HT1080 (cell line): Measurements from ENCODE around the gene MAGOHB. TPM values are rescaled to one million over a fixed set of nuclear protein-coding genes. Genes with fewer than 3 reads are reported as not detected.
"Not testable (repeated sequence)": the region's sequence is repeated elsewhere in the genome, so short reads cannot be mapped to it uniquely, and the experiment has no call there.

Experiments
- DNase-seq: peaks from one replicate; pipeline ENCODE4 v3.0.0-alpha.2; 2015; ENCODE audit warnings: low read depth
- polyA plus RNA-seq, 2 experiments: library from polyadenylated mRNA; depleted of rRNA; stranded (reverse); fragments of >200 nt; gene quantifications; 2 replicates each; pipeline ENCODE4 v1.2.3, GENCODE V29; 2015
- total RNA-seq: library from RNA; depleted of rRNA; stranded (reverse); fragments of >200 nt; shearing (Covaris generic); gene quantifications from 2 replicates; pipeline ENCODE4 v1.2.3, GENCODE V29; 2014; rRNA removed

The MAGOHB gene
- total RNA-seq: 86.5 and 97.5 TPM in 2 replicates
- polyA plus RNA-seq (2015; cell fraction: cytosol; rRNA removed): 37.6 and 61.9 TPM in 2 replicates
- 32.2 and 37.7 TPM in 2 replicates for polyA plus RNA-seq (2015; cell fraction: nucleus; rRNA removed)

DNA sequence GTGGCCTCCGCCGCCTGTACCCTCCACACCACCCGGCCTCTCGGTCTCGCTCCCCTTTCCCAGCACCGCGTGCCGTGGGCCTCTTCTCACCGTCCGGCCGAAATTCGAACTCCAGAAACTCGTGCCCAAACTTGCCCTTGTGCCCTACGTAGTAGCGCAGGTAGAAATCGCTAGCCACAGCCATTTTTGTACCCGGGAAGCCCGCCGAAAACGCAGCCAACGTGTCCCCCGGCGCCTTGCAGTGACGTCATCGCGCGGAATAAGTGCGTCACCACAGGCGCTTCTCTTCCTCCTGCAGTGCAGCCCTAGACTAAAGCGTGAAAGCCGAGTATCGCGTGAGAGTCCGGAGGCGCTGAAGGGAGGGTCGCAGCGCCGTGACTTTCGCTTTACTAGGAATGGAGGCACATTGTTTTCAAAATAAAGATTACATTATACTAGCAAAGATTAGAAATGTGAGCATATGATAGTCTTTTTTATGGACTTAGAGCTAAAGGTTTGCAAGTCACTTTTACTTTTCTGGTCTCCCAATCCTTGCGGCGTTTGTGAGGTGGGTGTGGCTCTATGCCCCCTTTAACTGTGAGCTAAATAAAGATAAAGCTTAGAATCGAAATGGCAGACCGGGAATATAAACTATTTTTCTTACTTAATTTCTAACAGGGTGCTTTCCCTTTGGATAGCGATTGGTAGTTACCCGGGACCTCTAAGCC, at the start of gene MAGOHB:
Gene MAGOHB (minus strand): TSS at position 261 of the 707 bp plus-strand sequence. CDS start 77 bp downstream, at position 184.
- peak; percentile 92 for DNase-seq

DNA sequence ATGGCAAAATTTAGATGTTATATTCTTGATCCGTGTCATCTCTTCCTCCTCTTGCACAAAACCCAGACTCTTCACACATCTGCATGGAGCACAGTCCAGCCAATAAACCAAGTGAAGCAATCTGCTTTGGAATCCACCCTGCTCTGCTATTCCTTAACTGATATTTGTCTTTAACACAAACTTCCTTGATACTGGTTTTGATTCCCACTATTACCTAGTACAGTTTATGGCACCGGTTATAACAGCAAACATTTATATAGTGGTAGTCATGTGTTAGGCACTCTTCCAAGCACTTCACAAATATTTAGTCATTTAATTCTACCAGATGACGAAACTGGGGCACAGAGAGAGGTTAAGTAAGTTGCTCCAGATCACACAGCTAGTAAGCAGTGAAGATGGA, 47.9 kb upstream of the MAGOHB start:
- no peak for DNase-seq

DNA sequence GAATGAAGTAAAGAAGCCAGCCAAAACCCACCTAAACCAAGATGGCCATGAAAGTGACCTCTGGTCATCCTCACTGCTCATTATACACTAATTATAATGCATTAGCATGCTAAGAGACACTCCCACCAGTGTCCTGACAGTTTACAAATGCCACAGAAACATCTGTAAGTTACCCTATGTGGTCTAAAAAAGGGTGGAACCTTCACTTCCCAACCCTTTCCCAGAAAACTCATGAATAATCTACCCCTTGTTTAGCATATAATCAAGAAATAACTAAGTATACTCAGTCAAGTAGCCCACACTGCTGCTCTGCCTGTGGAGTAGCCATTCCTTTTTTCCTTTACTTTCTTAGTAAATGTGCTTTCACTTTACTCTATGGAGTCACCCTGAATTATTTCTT, 40.6 kb upstream of the MAGOHB start:
- DNase-seq: no peak

DNA sequence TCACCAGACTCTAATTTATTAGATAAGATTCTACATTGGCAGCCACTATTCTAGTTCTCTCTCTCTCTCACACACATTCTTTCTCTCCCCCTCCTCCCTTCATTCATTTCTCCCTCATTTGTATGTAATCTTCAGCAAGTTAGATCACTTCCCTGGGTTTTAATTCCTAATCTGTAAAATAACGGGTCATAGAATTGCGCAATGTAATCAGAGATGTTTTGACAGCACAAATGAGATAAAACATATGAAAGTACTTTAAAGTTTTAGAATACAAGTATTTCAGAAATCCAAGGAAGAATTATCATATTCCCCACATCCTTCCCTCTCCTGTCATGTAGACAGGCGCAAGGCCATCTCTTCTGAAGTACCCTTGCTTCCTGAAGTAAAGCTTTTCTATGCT, 38.8 kb upstream of the MAGOHB start:
- no peak for DNase-seq

DNA sequence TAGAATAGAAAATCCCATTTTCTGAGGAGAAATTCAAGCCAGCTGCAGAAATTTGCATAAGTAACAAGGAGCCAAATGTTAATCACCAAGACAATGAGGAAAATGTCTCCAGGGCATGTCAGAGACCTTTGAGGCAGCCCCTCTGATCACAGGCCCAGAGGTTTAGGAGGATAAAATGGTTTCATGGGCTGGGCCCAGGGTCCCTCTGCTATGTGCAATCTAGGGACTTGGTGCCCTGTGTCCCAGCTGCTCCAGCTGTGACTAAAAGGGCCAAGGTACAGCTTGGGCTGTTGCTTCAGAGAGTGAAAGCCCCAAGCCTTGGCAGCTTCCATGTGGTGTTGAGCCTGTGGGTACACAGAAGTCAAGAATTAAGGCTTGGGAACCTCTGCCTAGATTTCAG, 33.2 kb upstream of the MAGOHB start:
- not testable (repeated sequence) for DNase-seq

DNA sequence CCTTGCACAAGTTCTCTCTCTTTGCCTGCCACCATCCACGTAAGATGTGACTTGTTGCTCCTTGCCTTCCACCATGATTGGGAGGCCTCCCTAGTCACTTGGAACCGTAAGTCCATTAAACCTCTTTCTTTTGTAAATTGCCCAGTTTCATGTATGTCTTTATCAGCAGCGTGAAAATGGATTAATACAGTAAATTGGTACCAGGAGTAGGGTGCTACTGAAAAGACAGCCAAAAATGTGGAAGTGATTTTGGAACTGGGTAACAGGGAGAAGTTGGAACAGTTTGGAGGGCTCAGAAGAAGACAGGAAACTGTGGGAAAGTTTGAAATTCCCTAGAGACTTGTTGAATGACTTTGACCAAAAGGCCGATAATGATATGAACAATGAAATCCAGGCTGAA, 32.5 kb upstream of the MAGOHB start:
- DNase-seq: no peak

DNA sequence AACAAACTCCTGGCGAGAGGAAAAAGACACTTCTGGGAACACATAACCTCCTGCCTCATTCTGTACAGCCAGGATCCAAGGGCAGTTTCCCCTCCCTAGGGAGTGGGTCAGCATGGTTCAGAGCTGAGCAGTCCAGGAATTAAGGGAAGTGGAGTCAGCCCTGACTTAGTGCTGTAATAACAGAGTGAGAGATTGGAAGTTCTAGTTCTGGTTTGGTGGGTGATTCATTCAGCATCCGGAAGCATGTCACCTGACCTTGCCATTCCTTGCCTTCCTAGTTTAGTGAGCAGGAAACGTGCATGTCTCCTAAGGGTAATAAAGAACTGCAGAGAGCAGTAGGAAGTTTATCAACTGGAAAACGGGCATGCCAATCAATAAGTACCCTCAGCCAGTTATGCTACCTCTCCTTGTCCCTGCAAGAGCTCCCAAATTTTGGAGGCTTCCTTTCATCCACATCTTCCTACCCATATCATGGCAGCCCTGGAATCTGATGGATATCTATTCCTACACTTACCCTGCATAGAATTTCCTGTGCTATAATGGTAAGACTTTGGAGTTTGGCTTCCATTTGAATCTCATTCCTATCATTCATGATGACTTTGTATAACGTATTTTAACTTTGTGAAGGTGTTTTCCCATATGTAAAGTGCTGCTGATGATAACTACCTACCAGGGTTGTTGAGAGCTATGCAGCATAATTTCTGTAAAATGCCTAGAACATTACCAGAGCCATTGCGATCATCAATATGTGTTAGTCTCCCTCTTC, 28.5 kb upstream of the MAGOHB start:
- peak; percentile 80 for DNase-seq

DNA sequence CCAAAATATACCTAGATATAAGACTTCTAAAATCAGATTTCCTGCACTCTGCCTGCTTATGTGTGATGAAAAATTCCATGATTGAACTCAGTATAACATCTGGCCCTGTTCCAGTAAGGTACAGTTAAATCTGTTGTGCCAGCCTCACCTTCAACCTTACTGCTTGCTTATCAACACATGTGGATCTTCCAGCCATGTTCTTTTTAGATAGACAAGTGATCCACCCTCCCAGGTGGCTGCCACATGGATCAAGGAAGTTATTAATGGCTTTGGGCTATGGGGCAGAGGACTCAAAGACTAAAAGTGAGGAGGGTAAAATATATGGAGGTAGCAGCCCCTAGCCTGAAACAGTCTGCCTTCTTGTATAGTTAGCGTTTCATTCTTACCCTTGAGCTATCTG, 25.3 kb upstream of the MAGOHB start:
- DNase-seq: no peak

DNA sequence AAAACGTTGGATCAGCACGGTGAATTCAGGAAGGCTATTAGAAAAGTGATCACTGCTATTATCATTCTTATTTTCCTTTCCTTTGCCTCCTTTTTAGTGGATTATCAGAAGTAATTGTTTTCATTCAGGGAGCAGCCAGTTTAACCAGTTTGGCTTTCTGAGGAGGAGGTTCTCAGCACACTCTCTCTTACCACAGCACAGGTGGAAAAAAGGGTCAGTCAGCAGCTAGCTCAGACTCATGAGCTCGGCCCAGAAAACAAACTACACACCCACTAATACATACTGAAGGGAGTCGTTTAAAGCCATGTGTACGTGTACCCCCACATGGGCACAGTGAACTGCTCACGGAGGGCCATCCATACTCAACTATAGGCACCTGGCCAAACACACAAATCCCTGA, 23.2 kb upstream of the MAGOHB start:
- DNase-seq: no peak

DNA sequence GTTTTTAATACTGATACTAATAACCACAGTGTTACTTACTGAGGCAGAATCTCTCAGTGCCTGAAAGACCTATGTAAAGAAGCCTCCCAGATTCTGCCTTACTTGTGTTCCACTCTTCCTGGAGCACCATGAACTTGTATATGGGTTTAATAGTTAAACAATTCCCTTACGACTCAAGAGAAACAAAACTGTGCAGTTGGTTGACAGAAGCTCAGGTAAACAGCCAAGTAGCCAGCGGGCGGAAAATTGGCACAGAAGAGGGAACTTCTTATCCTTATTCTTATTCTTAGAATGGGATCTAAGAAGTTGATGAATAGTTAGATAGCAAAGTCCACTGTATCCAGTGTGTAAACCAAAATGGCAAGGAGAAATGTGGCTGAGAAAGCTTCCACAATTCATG, 22.7 kb upstream of the MAGOHB start:
- no peak for DNase-seq

DNA sequence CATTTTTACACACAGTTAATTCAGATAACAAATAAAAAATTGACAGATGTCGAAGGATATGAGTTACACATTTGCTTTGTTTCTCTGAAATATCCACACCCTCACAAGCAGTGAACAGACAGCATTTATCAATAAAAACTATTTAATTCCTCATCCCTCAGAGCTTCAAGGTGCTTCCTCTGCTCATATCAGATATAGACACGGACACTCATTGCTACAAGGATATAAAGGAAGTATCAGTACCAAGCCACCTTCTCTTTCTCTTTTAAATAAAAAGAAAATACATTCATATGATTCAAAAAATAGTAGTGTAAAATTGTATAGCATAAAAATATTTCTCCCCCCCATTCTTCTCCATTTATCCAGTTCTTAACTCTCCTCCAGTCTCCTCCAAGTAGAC, 21.9 kb upstream of the MAGOHB start:
- DNase-seq: no peak

DNA sequence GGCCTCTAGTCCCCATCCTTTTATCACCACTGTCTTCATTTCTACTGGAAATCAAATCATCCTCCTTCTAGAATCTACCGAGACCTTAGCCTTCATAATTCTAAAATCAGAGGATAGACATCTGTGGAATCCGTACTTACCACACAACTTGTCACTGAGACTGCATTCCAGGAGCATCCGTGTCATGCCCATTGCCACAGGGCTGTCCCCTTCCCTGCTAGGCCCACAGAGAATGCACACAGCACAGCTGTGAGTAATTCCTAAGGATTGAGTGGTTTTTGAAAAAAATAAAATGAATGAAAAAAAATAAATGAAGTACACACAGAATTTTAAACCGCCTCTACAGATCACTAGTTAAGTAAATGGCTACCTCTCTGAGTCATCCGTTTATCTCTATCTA, 21.0 kb upstream of the MAGOHB start:
- DNase-seq: peak; percentile 70

DNA sequence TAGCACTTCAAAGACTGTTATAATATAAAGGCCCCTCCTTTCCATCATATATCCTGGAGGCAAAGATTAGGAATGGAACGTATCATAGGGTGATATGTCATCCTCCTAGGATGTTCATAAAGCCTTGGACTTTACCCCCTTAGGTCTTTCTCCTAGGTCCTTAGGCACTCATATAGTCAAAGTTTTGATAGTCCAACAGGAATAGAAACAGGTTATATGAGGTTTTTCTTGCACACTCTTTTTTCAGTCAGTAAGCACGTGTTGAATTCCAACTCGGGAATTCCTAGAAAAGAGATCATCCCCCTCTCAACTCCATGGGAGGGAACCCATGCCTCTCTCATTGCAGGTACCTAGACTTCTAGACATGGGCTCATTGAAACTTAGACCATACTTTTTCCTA, 20.1 kb upstream of the MAGOHB start:
- DNase-seq: no peak

DNA sequence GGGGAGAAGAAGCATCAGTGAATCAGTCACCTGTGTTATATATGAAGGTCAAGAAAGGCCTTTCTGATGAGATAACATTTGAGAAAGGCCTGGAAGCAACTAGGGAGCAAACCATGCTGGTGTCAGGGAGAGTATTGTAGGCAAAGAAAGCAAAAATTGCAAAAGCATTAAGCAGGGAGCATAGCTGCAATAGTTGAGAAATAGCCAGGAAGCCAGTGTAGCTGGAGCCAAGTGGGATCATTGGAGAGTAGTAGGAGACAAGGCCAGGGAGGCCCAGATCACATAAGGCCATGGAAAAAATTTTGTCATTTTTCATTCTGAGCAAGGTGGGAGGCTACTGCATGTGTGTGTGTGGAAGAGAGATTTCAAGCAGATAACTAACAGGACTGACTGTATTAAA, 18.8 kb upstream of the MAGOHB start:
- DNase-seq: no peak

DNA sequence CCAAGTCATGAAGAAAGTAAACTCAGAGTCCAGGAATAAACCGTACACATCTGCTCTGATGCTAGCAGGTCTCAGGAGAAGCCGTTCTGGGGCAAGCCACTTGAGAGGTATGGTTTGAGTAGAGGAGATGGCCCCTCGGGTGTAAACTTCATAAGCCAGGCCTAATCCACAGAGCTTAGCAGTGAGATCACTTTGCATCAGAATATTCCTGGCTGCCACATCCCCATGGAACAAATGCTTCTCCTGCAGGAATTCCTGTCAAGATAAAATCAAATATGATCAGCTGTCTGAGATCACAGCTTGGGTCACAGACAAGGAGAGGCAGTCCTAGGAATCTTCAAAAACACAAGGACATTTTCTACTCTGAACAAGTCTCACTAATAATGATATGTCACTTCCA, 11.2 kb upstream of the MAGOHB start:
- no peak for DNase-seq

DNA sequence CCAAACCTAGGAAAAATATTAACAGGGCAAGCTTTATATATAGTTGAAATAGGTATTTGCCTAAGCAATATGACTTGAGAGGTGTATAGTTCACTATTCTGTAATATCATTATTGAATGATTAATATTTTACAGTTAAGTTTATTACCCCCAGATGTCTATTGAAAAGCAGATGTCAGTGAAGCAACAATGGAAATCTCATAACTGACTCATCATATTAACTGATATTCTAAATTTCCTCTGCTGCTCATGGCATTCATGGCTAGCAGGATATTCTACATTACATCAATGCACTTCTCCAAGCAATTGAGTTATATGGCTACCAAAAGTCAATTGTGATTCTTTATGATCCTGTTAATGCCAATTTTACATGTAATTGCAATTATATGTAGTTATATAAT, 9.7 kb upstream of the MAGOHB start:
- no peak for DNase-seq

DNA sequence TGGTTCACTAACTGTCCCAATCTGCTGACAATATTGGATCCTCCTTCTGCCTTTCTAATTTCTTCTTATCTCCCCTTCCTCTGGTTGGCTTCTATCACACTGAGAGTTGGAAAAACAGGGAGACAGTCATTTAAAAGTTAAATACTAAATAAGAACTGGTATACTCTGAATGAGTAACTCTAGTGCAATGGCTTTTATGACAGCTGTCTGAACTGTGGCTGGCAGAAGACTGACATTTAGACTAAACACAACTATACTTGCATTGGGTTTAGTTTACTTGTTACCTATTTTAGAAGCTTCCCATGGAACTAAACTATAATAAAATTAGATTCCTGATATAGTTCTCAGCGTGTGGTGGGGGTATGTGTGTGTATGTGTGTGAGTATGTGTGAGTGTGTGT, 7.9 kb upstream of the MAGOHB start:
- no peak for DNase-seq

DNA sequence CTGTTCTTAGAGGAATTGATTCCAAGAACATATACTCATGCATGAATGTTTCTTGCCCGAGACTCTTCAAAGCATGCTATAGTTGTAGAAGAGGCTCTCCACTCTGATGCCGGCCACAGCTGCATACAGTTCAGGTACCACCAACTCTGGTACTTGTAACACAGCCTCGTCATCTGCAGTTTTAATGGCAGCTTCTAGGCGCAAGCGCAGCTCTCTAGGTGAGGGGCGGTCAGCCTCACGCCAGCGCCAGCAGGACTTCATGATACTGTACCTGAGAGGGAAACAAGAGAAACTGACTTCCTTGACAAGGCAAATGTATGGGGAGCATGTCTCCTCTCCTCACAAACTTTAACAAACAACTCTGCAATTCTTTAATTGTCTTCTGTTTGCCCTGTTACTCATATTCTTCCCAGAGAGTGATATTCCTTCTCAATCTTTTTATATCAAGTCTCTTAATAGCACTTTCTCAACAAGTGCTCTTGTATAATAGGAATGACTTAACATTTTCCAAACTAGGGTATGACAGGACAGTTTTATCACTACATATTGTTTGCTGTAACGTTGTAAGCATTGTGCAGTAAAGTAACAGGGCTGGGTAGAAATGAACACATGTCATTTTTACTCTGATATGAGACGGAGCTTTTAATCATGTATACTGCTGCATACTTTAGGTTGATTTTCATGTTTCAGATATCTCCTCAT, 6.8 kb upstream of the MAGOHB start:
- no peak for DNase-seq

DNA sequence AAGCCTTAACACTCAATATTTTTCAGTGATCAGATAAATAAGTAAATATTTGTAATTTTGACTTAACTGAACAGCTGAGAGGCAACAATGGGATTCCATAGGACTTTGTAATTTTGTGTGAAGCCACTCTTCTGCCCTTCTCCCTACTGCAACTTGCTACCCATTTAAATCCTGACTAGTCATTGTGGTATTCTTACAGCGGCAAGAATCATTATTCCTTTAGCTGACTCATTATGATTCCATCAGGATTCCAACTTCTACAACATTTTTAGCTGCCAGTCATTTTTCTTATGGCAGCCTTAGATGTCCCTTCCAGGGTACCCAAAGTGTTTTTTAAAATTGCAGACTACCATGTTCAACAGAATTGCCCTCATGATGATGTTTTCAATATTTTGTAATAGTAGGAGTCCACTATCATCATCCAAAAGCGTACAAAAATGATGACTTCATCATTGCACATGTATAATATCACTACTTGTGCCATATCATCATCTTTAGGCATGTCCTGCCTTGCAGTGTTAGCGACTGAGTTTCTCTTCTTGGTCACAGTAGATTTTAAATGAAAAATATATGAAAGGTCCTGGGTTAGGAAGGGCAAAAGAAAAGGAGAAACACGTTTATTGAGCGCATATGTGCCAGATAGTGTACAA, 5.1 kb upstream of the MAGOHB start:
- DNase-seq: peak; percentile 89

DNA sequence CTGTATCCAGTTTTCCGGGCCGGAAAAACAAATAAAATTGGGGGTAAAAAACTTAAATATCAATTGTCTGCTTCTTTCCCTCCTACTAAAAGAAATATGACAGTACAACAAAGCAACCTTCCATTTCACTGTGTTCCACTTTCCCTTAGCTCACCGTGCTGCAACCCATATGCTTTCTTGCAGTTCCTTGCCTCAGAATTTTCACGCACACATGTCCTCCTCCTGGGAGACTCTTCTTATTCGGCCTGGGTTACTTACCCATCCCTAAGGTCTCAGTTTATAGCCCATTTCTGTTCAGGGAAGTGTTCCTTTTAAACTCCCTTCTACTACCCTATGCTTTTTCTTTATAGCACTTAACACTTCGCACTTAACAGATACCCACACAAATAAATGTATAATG, 4.5 kb upstream of the MAGOHB start:
- no peak for DNase-seq

DNA sequence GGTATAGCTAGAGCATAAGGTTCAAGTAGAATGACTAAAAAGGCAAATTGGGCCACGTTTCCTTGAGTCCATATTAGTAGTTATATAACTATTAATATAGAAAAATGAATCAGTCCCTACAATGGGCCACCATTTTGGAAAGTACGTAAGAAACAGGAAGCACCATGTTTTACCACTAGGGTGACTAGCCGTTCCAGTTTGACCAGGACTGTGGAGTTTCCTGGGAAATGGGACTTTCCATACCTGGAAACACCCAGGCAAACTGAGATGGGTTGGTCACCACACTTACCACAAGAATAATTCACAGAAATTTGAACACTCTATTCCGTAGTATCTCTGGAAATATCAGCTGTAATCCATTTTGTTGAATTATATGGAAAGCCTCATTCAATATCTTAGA, 2.1 kb upstream of the MAGOHB start:
- no peak for DNase-seq

DNA sequence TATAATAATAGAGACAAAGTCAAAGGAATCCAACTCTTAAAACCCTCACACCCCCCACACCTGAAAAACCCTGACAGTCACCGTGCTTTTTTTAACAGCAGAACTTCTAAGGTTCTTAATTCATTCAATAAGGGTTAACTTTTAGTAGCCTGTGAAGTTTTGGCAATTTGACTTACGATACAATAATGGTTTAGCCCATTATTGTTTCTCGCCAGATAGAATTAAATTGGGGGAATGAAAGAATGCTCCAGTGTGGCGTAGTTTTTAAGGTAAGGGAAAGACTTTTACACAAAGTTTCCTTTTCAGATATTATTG, 604 bp upstream of the MAGOHB start:
- DNase-seq: no peak
